ENCODE results near the gene SORBS1. TPM values are rescaled to one million over a fixed set of nuclear protein-coding genes. Genes with fewer than 3 reads are reported as not detected.

SORBS1 gene
- total and polyA plus RNA-seq, 2 of the 13 experiments (the other 11 are each of a cell fraction or from before 2014, with no cell fraction given): 16.8 to 39.8 TPM

DNA sequence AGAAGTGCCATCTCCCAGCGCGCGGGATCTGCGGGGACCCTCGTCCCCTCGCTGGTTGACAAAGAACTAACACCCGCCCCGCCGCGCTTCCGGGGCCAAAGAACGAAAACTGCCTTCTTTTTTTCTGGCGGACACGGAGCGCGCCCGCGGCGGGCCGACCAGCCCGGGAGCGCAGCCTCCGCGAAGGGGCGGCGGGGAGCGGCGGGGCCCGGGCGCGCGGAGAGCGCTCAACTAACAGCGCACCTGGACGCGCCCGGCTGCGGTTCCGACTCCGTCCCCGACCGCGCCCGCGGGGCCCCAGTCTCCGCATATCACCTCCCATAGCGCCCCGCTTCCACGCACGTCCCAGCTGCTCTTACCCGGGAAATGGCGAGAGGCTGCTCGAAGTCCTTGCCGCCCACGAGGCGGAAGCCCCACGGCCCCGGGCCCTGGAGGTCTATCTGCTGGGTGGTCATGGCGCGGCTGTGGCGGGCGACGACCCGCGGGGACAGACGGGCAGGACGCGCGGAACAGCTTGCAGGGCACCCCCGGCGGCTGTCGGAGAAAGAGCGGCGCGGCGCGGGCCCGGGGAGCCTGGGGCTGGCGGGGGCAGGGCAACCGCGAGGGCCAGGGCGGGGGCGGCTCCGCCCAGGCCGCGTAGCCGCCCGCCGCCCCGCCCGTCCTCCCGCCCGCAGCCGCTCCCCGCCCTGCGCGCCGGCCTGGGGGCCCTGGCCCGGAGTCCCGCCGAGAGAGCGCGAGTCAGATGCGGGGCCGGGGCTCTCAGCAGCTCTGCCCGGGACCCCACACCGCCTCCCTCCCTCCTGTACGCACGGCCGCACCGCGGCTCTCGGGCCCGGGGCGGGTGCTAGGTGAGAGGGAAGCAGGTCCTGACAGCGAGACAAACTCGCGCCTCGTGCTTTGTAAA, 270.5 kb downstream of the SORBS1 start, which contains the start of gene PDLIM1 (continued):
- TF ChIP-seq, protein P1, sequence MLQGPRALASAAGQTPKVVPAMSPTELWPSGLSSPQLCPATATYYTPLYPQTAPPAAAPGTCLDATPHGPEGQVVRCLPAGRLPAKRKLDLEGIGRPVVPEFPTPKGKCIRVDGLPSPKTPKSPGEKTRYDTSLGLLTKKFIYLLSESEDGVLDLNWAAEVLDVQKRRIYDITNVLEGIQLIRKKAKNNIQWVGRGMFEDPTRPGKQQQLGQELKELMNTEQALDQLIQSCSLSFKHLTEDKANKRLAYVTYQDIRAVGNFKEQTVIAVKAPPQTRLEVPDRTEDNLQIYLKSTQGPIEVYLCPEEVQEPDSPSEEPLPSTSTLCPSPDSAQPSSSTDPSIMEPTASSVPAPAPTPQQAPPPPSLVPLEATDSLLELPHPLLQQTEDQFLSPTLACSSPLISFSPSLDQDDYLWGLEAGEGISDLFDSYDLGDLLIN (CRISPR knock-in tag; IDR thresholded peaks at IDR 0.05; ENCODE audit: borderline replicate concordance): no peak
- TF ChIP-seq ARNT (IDR thresholded peaks at IDR 0.05) (no peak), MAFF (IDR thresholded peaks at IDR 0.05; ENCODE audit: low read depth, low read length) (no peak), YY1 (IDR thresholded peaks at IDR 0.05; ENCODE audit: insufficient read depth, insufficient replicate concordance, low read depth, low read length) (peak; percentile 63), PTBP1 (IDR thresholded peaks at IDR 0.05; ENCODE audit: low read depth, low read length, poor library complexity, severe bottlenecking) (no peak), ZNF431 (CRISPR knock-in tag; IDR thresholded peaks at IDR 0.05; ENCODE audit: borderline replicate concordance, low read depth) (0 out of 2 replicates have a peak, but pooled peaks have one; percentile 70), ZNF737 (CRISPR knock-in tag; IDR thresholded peaks at IDR 0.05; ENCODE audit: borderline replicate concordance) (no peak), HHEX (CRISPR knock-in tag; IDR thresholded peaks at IDR 0.05) (no peak), MED1 (CRISPR knock-in tag; IDR thresholded peaks at IDR 0.05) (0 out of 2 replicates have a peak, but pooled peaks have one; percentile 4), ZBTB7B (CRISPR knock-in tag; IDR thresholded peaks at IDR 0.05) (peak; percentile 28; the same call in 1 of the 2 replicates), RBM22 (optimal IDR thresholded peaks at IDR 0.05; ENCODE audit: low read length) (no peak), ZNF331 (CRISPR knock-in tag; IDR thresholded peaks at IDR 0.05) (no peak), RAD51 (IDR thresholded peaks at IDR 0.05; ENCODE audit: borderline replicate concordance) (no peak), ATRX (CRISPR knock-in tag; IDR thresholded peaks at IDR 0.05; ENCODE audit: borderline replicate concordance) (no peak), GPN1 (CRISPR knock-in tag; IDR thresholded peaks at IDR 0.05; ENCODE audit: borderline replicate concordance) (no peak), ZNF446 (CRISPR knock-in tag; IDR thresholded peaks at IDR 0.05) (peak; percentile 80; the same call in 1 of the 2 replicates), TCF7 (IDR thresholded peaks at IDR 0.05; ENCODE audit: low read depth) (no peak), ADNP (CRISPR knock-in tag; IDR thresholded peaks at IDR 0.05) (no peak), RAD21 (CRISPR knock-in tag; IDR thresholded peaks at IDR 0.05) (peak; percentile 74), ZFP36L2 (CRISPR knock-in tag; IDR thresholded peaks at IDR 0.05) (0 out of 2 replicates have a peak, but pooled peaks have one; percentile 40), GTF2F1 (IDR thresholded peaks at IDR 0.05; ENCODE audit: low read length) (no peak), ZNF17 (CRISPR knock-in tag; IDR thresholded peaks at IDR 0.05) (no peak), FOXO1 (CRISPR knock-in tag; IDR thresholded peaks at IDR 0.05) (no peak), HNRNPLL (IDR thresholded peaks at IDR 0.05; ENCODE audit: low read depth, low read length, poor library complexity, severe bottlenecking) (peak; percentile 70), ZNF550 (CRISPR knock-in tag; IDR thresholded peaks at IDR 0.05; ENCODE audit: borderline replicate concordance) (no peak), BCL6 (CRISPR knock-in tag; IDR thresholded peaks at IDR 0.05) (peak; percentile 40)
- TF ChIP-seq, protein P2, sequence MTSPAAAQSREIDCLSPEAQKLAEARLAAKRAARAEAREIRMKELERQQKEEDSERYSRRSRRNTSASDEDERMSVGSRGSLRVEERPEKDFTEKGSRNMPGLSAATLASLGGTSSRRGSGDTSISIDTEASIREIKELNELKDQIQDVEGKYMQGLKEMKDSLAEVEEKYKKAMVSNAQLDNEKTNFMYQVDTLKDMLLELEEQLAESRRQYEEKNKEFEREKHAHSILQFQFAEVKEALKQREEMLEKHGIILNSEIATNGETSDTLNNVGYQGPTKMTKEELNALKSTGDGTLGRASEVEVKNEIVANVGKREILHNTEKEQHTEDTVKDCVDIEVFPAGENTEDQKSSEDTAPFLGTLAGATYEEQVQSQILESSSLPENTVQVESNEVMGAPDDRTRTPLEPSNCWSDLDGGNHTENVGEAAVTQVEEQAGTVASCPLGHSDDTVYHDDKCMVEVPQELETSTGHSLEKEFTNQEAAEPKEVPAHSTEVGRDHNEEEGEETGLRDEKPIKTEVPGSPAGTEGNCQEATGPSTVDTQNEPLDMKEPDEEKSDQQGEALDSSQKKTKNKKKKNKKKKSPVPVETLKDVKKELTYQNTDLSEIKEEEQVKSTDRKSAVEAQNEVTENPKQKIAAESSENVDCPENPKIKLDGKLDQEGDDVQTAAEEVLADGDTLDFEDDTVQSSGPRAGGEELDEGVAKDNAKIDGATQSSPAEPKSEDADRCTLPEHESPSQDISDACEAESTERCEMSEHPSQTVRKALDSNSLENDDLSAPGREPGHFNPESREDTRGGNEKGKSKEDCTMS (CRISPR knock-in tag; conservative IDR thresholded peaks at IDR 0.05): no peak
